PC-9 (cell line): ENCODE measurements around the gene ATG10. TPM values are rescaled to one million over a fixed set of nuclear protein-coding genes. Genes with fewer than 3 reads are reported as not detected.
A peak's percentile ranks its signal among the peaks of the same experiment; 100 is the strongest.

Experiments used
- BruUV-seq: library from RNA; stranded (reverse); fragments of 400-500 nt; replicated peaks from 2 replicates; lab custom pipeline; 2021; lab: Mats Ljungman, UMichigan
- CTCF ChIA-PET: fragments of 300-600 bp; sonication (Branson Sonifier 250); formaldehyde crosslinking; loops from one replicate; lab custom pipeline; 2022; ENCODE audit warnings: antibody characterized with exemption; lab: Charles Lee
- POLR2A ChIA-PET: fragments of 300-600 bp; sonication (Branson Sonifier 250); formaldehyde crosslinking; loops from one replicate; lab custom pipeline; 2022; ENCODE audit warnings: antibody characterized with exemption; ENCODE audit not compliant: unreplicated experiment; lab: Charles Lee
- DNase-seq, 2 experiments: peaks; one replicate each; pipeline versions ENCODE4 v3.0.0 to v3.0.0-alpha.2; 2015 to 2022; ENCODE audit warnings: mixed read lengths in 1 of 2
- H2AFZ ChIP-seq: fragments of 200-600 bp; sonication (generic); 2 replicates; pipeline ENCODE4 v1.8.1; 2017; ENCODE audit warnings: antibody characterized with exemption
- H3F3A ChIP-seq: fragments of 200-600 bp; sonication (generic); 2 replicates; pipeline ENCODE4 v1.8.1; 2017; ENCODE audit warnings: antibody characterized with exemption, mild to moderate bottlenecking, low read depth; ENCODE audit not compliant: insufficient read depth
- H3K27ac ChIP-seq: fragments of 200-600 bp; sonication (generic); 2 replicates; pipeline ENCODE4 v1.6.1; 2016; ENCODE audit warnings: mixed run types
- H3K27me3 ChIP-seq: fragments of 200-600 bp; sonication (generic); 2 replicates; pipeline ENCODE4 v1.6.1; 2016; ENCODE audit warnings: low read depth, mixed run types; ENCODE audit not compliant: insufficient read depth
- H3K36me3 ChIP-seq: fragments of 200-600 bp; sonication (generic); 2 replicates; pipeline ENCODE4 v1.6.1; 2016; ENCODE audit warnings: low read depth, mixed run types
- H3K4me1 ChIP-seq: fragments of 200-600 bp; sonication (generic); replicated peaks from 2 replicates; pipeline ENCODE4 v1.6.1; 2016; ENCODE audit warnings: mixed run types; ENCODE audit not compliant: insufficient read depth
- H3K4me2 ChIP-seq: fragments of 200-600 bp; sonication (generic); 2 replicates; pipeline ENCODE4 v1.6.1; 2017; ENCODE audit warnings: mixed run types
- H3K4me3 ChIP-seq: fragments of 200-600 bp; sonication (generic); 2 replicates; pipeline ENCODE4 v1.6.1; 2016; ENCODE audit warnings: mixed run types
- H3K79me2 ChIP-seq: fragments of 200-600 bp; sonication (generic); 2 replicates; pipeline ENCODE4 v1.6.1; 2017; ENCODE audit warnings: low read depth, mixed run types
- H3K9me2 ChIP-seq: fragments of 200-600 bp; sonication (generic); 2 replicates; pipeline ENCODE4 v1.8.1; 2017; ENCODE audit warnings: mild to moderate bottlenecking; ENCODE audit not compliant: insufficient read depth
- H3K9me3 ChIP-seq: fragments of 200-600 bp; sonication (generic); 2 replicates; pipeline ENCODE4 v1.8.1; 2016; ENCODE audit warnings: low read depth; ENCODE audit not compliant: insufficient read depth
- H4K20me1 ChIP-seq: fragments of 200-600 bp; sonication (generic); 2 replicates; pipeline ENCODE4 v1.8.1; 2017; ENCODE audit not compliant: insufficient read depth
- EZH2 ChIP-seq: fragments of 200-600 bp; sonication (generic); IDR thresholded peaks from 2 replicates; pipeline ENCODE4 v1.8.0; 2017; ENCODE audit warnings: antibody characterized with exemption, low read depth
- intact Hi-C: fragments of 100-400 bp; cut with micrococcal nuclease; formaldehyde crosslinking; loops from one replicate; pipeline ENCODE4 v1.10.0; 2022; ENCODE audit not compliant: unreplicated experiment
- total RNA-seq: library from RNA; stranded (reverse); gene quantifications from 2 replicates; pipeline ENCODE4 v1.2.3, GENCODE V29; 2021
- TF ChIP-seq, protein P1 (sequence below): fragments of 200-600 bp; sonication (generic); conservative IDR thresholded peaks from 2 replicates; pipeline ENCODE4 v1.6.1; 2017; ENCODE audit warnings: mixed run types, antibody characterized with exemption, mild to moderate bottlenecking, moderate library complexity

The ATG10 gene
- total RNA-seq, 1 experiment from 2014 or later, result 12.7 TPM

GRCh38 chr5:82276800-82277612, 305.2 kb downstream of the ATG10 start:
- peaks cover 9% of the 10 kb centered on the region; the same call in 1 of the 2 replicates for H4K20me1 ChIP-seq
- peak overlapping the region; percentile 100 for H3K4me3 ChIP-seq
- no peak overlapping the region for H2AFZ ChIP-seq
- H3K27ac ChIP-seq, result peak overlapping the region; percentile 90
- H3K9me2 ChIP-seq, result no peaks in the 10 kb centered on the region
- no peak for DNase-seq
- peaks cover 49% of the 10 kb centered on the region for H3K79me2 ChIP-seq
- peaks cover 17% of the 10 kb centered on the region for H3K4me1 ChIP-seq
- H3K36me3 ChIP-seq, result peaks cover 40% of the 10 kb centered on the region
- no TSS peak for BruUV-seq
- H3K27me3 ChIP-seq, result no peaks in the 10 kb centered on the region
- peaks cover 51% of the 10 kb centered on the region for H3F3A ChIP-seq
- intact Hi-C loops, result no loop called here
- H3K9me3 ChIP-seq, result no peaks in the 10 kb centered on the region
- ChIA-PET CTCF (interaction anchor here (0.7 kb wide), 1 partner anchor 66 kb away, joined by 8 read pairs; no protein-coding TSS in a partner anchor), POLR2A (interaction anchor here (0.6 to 0.7 kb wide), 2 partner anchors 10 to 26 kb away, joined by 5 to 7 read pairs; no protein-coding TSS in a partner anchor)
- TF ChIP-seq, protein P1, sequence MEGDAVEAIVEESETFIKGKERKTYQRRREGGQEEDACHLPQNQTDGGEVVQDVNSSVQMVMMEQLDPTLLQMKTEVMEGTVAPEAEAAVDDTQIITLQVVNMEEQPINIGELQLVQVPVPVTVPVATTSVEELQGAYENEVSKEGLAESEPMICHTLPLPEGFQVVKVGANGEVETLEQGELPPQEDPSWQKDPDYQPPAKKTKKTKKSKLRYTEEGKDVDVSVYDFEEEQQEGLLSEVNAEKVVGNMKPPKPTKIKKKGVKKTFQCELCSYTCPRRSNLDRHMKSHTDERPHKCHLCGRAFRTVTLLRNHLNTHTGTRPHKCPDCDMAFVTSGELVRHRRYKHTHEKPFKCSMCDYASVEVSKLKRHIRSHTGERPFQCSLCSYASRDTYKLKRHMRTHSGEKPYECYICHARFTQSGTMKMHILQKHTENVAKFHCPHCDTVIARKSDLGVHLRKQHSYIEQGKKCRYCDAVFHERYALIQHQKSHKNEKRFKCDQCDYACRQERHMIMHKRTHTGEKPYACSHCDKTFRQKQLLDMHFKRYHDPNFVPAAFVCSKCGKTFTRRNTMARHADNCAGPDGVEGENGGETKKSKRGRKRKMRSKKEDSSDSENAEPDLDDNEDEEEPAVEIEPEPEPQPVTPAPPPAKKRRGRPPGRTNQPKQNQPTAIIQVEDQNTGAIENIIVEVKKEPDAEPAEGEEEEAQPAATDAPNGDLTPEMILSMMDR, result no peak
- no peak for TF ChIP-seq EZH2
- H3K4me2 ChIP-seq, result peak overlapping the region; percentile 100

DNA sequence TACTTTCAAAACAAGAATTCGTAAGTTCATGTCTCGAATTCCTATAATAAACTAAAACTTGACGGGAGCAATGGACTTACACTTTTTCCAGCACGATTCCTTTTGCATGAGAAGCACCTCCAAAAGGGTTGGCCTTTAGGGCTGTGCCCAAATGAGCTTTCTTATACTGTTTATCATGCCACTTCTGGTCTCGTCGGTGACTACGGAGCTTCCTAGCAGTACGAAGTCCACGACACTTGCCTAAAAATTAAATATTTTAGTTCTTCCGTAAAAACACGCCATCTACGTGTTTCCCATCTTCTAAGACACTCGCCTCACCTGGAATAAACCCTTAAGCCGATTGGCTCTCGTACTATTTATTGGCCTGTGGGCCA, 305.8 kb downstream of the ATG10 start:
- H3K4me1 ChIP-seq, result peaks cover 17% of the 10 kb centered on the region
- intact Hi-C loops, result no loop called here
- DNase-seq, result no peak
- BruUV-seq, result no TSS peak
- H3K36me3 ChIP-seq, result peaks cover 40% of the 10 kb centered on the region
- peak overlapping the region; percentile 100 for H3K4me3 ChIP-seq
- CTCF ChIA-PET, result no interaction called here
- H3K4me2 ChIP-seq, result peak overlapping the region; percentile 100
- H3K27me3 ChIP-seq, result no peaks in the 10 kb centered on the region
- peaks cover 9% of the 10 kb centered on the region; the same call in 1 of the 2 replicates for H4K20me1 ChIP-seq
- POLR2A ChIA-PET, result interaction anchor here (0.6 to 0.7 kb wide), 2 partner anchors 9 to 26 kb away, joined by 5 to 7 read pairs; no protein-coding TSS in a partner anchor
- H3K9me2 ChIP-seq, result no peaks in the 10 kb centered on the region
- H3K27ac ChIP-seq, result peak overlapping the region; percentile 90
- H3K9me3 ChIP-seq, result no peaks in the 10 kb centered on the region
- peaks cover 47% of the 10 kb centered on the region for H3F3A ChIP-seq
- peaks cover 49% of the 10 kb centered on the region for H3K79me2 ChIP-seq
- TF ChIP-seq, protein P1, result no peak
- TF ChIP-seq EZH2, result no peak
- peak overlapping the region; percentile 83; the same call in 1 of the 2 replicates for H2AFZ ChIP-seq

DNA sequence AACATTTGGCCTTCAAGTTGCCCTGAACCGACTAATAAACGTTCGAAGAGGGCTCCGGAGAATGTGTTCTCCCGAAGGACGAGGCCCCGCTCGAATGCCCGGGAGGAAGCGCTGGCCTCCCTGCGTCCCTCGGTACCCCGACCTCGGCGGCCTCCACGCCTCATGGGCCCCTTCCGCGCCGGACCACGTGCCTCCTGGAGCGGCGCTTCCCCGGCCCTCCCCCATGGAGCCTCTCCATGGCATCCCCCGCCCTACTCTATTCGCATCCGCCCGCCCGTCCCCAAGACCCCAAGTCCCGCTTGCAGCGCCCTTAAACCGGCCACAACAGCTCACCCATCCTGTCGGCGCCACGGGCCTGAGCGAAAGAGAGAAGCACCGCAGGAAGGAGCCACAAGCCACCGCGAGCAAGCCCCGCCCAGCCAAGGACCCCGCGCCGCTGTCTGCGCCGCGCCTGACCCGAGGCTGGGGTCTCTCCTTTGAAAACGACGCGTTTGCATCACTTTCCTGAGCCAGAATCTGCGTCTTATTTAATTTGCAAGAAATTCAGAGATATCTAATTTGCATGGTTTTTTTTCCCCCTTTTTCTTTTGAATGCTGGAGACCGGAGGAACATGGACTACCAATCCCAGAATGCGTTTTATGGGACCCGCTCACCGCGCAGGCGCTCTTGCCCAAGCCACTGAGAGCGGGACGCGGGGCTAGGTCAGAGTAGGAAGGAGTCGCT, 306.3 kb downstream of the ATG10 start, which contains the start of gene RPS23:
Gene RPS23, minus strand, starts transcription at position 368 of the 724 bp plus-strand sequence. Its CDS starts 31 bp downstream, at position 337.
- ChIA-PET CTCF (no interaction called here), POLR2A (interaction anchor here (0.6 to 1.0 kb wide), 4 partner anchors 21 to 1044 kb away, joined by 4 to 6 read pairs (median 6); no protein-coding TSS in a partner anchor)
- TF ChIP-seq, protein P1, result no peak
- no peak for TF ChIP-seq EZH2
- DNase-seq, result peak; percentile 77 to 83
- TSS peak; percentile 32 for BruUV-seq
- Histone ChIP-seq H3K27me3 (no peaks in the 10 kb centered on the region), H3K27ac (peak within 1 kb of the TSS; percentile 90), H3K9me2 (no peaks in the 10 kb centered on the region), H2AFZ (peak within 1 kb of the TSS; percentile 83), H3K4me3 (peak within 1 kb of the TSS; percentile 100), H3K79me2 (peaks cover 49% of the 10 kb centered on the region), H3K4me1 (peaks cover 17% of the 10 kb centered on the region), H4K20me1 (peaks cover 9% of the 10 kb centered on the region; the same call in 1 of the 2 replicates), H3F3A (peaks cover 46% of the 10 kb centered on the region), H3K9me3 (no peaks in the 10 kb centered on the region), H3K4me2 (peak within 1 kb of the TSS; percentile 100), H3K36me3 (peaks cover 40% of the 10 kb centered on the region)
- intact Hi-C loops, result no loop called here
